Esophagus squamous epithelium (tissue), 4 donors: ENCODE measurements around the gene PRPSAP1.

ENCODE experiments used
- CTCF ChIP-seq, 6 experiments: fragments of 450-650 bp in 4 of 6; fragments of 200-600 bp in 2 of 6; sonication (generic) in 2 of 6; IDR thresholded peaks; one replicate each; pipeline ENCODE4 v1.5.1; 2016 to 2019; ENCODE audit warnings: antibody characterized with exemption in 6 of 6, mild to moderate bottlenecking in 4 of 6, moderate library complexity in 4 of 6
- POLR2A ChIP-seq, 4 donors: fragments of 450-650 bp; IDR thresholded peaks; one replicate each; pipeline ENCODE4 v1.6.1; 2017; ENCODE audit warnings: antibody characterized with exemption in 4 of 4, mild to moderate bottlenecking in 4 of 4, moderate library complexity in 3 of 4

- TF ChIP-seq CTCF (IDR thresholded peaks at IDR 0.05) = no peak
- TF ChIP-seq POLR2A (IDR thresholded peaks at IDR 0.05) = no peak
Measured at GRCh38 chr17:76335716-76336381, 17.9 kb downstream of the PRPSAP1 start.
